GM19455 (cell line): Measurements from ENCODE around the gene CHRDL1.
"Not testable (repeated sequence)": the region's sequence is repeated elsewhere in the genome, so short reads cannot be mapped to it uniquely, and the experiment has no call there.

Source experiments
- ATAC-seq: cut with Tn5 transposase; IDR thresholded peaks from one replicate; pipeline ENCODE4 v1.9.1; 2021; ENCODE audit not compliant: unreplicated experiment

Gene CHRDL1

GRCh38 chrX:110667706-110668105, 127.9 kb downstream of the CHRDL1 start:
- no peak for ATAC-seq

GRCh38 chrX:110665223-110666002, 130.2 kb downstream of the CHRDL1 start:
- ATAC-seq, result no peak

GRCh38 chrX:110657073-110657472, 138.5 kb downstream of the CHRDL1 start:
- no peak for ATAC-seq

- not testable (repeated sequence) for ATAC-seq
Observed at GRCh38 chrX:110654280-110654679, 141.3 kb downstream of the CHRDL1 start.

- ATAC-seq, result no peak
Observed at GRCh38 chrX:110646386-110646785, 149.2 kb downstream of the CHRDL1 start.
